ENCODE results near the gene SUCLG1.

GRCh38 chr2:84478867-84479266 lies 19.8 kb upstream of the SUCLG1 start:
- TF ChIP-seq POLR2A (IDR thresholded peaks at IDR 0.05; ENCODE audit: low read depth, low read length) (no peak), POLR2AphosphoS5 (IDR thresholded peaks at IDR 0.05; ENCODE audit: low read depth, low read length) (no peak), SPI1 (IDR thresholded peaks at IDR 0.05; ENCODE audit: low read depth, low read length) (no peak), TAF1 (IDR thresholded peaks at IDR 0.05; ENCODE audit: low read depth, low read length) (no peak), PAX5 (IDR thresholded peaks at IDR 0.05; ENCODE audit: insufficient read depth, low read length, severe bottlenecking) (no peak)

Data from GM12891 (cell line).